HG03175 (cell line): Measurements from ENCODE around the gene MTUS2.

Experiments
- ATAC-seq: cut with Tn5 transposase; IDR thresholded peaks from one replicate; pipeline ENCODE4 v1.9.1; 2021; ENCODE audit warnings: mild to moderate bottlenecking, moderate library complexity; ENCODE audit not compliant: unreplicated experiment

The MTUS2 gene

DNA sequence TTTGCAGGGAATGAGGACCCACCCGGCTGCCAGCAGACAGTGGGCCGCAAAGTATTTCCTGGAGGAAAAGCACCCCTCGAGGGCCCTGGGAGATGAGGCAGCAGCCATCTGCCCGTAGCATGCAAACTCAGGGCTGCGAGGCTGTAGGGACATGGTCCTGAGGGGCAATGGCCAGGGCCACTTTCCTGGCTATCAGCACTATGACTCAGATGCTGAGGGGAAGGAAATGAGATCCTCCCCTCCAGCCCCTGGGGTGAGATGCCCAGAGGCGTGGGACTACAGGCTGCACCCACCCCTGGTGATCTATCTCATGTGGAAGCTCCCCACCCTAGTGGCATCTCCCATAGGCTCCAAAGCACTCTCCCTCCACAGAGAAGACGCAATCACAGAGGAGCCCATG is 695.2 kb downstream of the MTUS2 start:
- ATAC-seq: no peak

DNA sequence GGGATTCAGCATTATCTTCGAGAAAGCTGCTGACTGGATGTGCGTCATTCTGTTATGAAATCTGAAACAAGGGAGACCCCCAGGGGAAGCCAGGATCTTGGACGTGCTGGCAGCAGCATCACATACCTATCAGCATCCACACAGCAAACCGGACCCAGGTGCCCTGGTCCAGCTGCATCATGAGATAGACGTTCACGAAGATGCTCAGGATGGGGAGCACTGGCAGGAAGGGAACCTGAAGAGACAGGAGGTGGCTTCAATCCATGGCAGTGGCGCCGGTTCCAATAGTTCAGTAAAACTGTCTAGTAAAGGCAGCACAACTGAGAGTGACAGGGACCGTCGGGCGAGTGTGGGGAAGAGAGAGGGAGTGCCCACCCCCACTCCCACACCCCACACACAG is 695.9 kb downstream of the MTUS2 start:
- no peak for ATAC-seq

DNA sequence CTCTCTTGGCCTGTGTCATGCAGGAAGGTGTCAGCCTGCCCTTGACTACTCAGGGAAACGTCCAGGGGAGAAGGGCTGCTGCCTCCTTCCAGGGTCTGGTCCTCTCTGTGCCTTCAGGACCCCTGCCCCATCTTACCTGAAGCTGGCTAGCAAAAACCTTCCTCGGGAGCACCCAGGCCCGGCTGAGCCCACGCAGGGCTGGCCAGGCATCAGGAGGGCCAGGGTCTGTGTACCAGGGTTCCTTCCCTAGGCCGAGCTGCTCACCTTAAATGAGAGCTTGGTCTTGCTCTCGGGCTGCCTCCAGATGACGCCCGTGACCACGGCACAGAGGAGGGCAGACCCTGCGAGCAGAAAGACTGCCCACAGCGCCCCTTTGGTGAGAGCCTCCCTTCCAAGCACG is 696.7 kb downstream of the MTUS2 start:
- ATAC-seq: no peak

DNA sequence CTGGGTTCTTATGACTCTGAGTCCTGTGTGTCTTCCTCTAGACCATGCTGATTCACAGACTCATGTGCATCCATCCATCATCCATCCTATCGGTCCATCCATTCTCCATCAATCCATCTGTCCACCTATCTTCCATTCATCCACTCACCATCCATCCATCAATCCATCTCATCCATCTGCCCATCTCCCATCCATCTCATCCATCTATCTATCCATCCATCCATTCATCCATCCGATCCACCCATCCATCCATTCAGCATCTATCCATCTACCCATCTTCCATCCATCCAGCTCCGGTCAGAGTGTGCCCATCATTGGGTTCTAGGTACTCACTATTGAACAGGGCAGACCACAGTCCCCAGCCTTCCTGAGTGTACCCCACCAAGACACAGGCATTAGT is 699.8 kb downstream of the MTUS2 start:
- no peak for ATAC-seq

DNA sequence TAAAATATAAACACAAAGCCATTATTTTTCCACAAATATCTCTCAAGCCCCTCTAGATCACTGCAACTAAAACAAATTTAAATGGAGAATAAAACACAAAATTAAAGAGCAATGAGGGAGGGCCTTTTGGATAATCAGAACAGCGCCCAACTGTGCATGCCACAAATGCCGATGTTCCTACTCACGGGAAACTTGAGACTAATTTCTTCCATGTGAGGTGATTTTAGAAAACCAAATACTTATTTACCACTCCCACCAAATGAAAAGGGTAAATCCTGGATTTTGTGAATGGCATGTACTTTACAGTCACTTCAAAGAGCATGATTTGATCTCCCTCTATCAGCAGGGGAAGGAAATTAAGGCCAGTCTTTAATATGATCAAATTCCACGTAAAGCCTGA is 700.5 kb downstream of the MTUS2 start:
- no peak for ATAC-seq

DNA sequence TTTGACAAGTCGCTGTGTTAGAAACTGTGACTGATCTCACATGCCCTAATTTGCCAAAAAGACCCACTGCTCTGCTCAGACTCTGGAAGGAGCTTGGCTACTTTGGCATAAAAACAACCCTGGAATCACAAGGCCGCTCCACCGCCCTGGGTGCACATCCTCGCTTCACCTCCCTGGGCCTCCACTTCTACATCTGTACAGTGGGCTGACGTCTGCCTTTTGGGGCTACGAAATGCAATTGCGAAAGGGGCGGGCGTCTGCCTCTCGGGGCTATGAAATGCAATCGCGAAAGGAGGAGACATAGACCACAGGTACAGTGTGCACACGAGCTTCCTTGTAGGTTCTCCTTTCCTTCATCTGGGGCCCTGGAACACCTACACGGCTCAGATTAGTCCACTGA is 701.2 kb downstream of the MTUS2 start:
- no peak for ATAC-seq

DNA sequence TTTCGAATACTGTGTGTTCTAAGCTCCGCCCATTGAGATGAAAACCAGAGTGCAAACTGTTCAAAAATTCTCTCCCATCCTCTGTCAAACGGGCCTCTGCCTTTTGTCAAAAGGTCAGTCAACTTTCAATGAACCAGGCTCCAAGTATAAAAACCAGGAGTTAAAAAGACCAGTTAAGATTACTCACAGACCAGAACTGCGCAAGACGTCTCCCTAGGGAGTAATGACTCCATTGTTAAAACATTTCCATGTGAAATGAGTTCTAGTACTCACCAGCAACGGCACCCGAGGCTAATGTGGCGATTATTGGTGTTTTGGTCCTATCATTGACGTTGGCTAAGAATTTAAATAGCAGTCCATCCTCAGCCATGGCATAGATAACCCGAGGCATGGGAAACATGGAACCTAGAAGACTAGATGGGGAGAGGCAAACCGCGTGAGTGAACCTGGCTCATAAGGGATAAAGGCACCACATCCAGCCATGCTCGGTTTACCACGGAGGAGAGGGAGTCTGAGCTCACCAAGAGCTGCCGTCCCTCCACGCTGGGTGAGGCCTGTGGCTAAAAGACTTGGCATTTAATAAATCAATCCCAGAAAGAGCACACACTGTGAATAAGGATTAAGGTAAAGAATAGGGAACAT is 702.0 kb downstream of the MTUS2 start:
- ATAC-seq: no peak

DNA sequence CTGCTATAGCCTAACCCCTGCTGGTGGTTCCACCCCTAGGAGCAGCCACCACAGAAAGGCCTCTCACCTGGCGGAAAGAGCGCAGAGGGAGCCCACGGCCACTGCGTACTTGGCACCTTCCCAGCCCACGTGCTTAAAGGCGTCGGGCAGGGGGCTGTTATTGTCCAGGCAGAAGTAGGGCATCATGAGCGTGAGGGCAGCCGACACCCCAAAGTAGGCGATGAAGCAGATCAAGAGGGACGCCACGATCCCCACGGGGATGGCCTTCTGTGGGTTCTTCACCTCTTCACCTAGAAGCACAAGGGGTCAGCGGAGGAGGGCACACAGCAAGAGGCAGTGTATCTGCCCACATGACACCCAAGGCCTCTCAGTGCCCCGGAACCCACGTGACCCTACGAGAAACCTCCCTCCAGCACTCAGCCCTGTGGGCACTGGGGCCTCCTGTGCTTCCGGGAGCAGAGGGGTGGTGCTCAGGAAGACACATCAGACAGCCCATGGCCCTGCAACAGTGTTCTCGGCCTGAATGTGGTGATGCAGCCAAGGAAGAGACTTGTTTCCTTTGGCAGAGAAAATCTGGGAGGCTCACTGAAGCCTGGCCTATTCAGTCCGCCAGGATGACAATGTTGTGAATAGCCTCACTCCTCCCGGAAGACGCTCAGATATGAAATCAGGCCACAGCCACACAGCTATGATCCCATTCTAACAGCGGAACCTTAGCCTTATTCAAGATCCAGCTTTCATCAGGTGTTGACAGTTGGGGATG is 703.2 kb downstream of the MTUS2 start:
- ATAC-seq: no peak

DNA sequence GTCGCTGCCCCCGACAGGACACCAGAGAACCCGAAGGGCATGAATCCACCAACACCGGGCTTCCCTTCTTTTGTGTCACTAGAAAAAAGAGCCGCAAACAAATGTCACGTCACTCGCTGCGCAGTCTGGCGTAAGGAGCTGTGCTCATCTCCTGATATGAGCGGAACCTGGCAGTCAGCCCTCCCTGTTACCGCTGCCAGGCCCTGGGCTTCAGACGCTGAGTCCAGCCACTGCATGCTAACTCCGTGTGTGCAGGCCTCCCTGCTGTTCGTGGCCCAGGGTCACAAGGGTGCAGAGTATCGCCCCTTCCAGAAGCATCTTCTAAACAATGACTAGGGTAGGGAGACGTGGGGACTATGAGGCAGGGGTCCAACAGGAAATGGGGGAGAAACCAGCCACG is 704.0 kb downstream of the MTUS2 start:
- no peak for ATAC-seq

DNA sequence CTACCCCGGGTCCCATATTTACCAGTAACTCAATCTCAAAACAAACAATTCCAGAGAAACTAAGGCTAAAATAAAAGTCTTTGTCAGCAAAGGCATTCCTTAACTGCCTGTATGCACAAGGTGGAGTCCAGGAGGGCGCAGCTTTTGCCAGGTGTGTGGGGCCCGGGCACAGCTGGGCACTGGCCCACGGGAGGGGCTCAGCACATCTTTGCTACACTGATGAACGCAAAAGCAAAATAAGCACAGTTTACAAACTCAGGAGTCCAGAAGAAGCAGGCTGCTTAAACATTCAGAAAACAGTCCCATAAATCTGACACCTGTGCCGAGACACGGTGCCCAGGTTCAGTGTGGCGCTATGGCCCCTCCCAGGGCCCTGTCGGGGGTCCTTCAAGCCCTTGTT is 704.5 kb downstream of the MTUS2 start:
- ATAC-seq: no peak

DNA sequence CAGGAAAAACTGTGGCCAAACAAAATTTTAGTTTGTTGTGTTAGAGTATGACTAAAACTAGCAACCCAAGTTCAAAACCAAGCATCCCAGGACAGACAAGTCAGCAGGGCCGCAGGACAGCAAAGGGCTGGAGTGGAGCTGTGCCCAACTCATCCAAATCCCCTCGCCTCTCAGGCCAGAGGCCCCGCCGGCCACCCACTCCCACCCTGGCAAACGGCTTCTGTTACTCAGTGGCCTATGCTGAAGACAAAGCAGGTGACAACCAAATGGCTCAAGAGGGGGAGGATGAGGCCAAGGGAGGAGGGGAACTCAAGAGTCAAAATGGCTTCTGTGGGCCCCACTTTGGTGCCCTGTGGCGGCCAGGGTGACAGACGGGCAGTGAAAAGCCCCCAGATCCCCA is 705.6 kb downstream of the MTUS2 start:
- no peak for ATAC-seq

DNA sequence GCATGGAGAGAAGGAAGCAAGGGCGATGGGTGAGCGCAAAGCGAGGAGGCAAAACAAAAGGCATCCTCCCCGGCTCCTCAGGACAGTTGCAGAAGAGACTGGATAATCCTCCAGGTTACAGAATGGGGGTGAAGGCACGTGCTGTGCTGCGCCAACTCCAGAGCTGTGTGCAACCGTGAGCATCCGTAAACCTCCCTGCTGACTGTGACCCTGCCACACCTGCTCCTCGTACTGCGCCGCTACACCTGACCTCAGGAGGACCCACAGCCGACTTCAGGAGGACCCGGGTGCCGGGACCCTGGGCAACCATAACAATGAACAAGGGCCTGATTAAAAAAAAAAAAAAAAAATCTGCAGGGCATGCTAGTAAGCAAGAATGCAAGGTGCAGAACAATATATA is 706.6 kb downstream of the MTUS2 start:
- ATAC-seq: no peak

DNA sequence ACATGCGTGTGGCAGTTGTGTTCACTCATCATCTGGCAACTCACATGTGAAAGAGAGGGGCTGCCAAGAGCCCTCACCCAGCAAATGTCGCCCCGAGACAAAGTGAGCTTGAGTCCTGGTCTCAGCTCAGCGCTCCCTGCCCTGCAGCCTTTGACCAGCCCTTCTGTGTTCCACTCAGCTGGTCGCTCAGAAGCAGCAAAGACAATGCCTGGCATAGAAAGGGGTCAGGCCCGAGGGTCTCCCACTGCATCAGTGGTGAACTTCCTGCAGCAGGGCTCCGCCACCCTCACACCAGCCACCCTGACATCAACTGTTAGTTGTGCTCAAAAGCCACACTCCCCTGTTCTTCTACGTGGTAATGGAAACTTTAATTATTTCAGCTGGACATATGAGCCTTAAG is 707.4 kb downstream of the MTUS2 start:
- ATAC-seq: no peak

DNA sequence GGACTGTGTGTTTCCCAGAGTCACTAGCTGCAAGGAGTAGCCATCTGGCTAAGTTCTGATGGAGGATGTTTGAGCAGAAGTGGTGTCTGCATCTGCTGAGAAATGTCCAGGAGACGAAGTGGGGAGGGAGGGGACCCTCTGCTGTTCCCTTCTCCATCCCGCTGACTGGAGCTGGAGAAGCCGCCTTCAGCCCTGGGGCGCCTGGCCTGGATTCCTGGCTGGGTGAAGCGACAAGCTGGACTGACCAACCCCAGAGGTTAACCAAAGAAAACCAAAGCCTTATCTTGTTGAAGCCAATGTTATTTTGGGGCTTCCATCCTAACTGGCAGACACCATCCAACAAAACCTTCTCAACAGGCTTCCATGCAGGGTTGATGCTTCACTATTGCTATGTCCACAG is 707.8 kb downstream of the MTUS2 start:
- no peak for ATAC-seq

DNA sequence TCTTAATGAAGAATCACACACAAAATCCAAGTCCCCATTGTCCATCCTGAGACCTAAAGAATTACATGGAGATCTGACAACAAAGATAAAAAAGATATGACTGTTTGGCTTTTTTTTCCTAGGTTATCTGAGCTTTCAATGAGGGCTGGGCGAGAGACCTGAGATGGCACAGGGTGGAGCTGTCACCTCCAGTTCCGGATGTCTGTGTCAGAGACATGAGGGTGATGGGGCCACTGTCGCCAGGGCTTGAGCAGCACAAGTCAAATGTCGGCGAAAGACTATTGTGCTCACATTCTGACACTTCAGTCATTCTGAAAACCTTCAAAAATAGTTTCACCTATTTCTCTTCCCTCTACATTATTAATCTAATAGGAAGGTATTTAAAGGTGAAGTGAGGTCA is 709.6 kb downstream of the MTUS2 start:
- no peak for ATAC-seq

DNA sequence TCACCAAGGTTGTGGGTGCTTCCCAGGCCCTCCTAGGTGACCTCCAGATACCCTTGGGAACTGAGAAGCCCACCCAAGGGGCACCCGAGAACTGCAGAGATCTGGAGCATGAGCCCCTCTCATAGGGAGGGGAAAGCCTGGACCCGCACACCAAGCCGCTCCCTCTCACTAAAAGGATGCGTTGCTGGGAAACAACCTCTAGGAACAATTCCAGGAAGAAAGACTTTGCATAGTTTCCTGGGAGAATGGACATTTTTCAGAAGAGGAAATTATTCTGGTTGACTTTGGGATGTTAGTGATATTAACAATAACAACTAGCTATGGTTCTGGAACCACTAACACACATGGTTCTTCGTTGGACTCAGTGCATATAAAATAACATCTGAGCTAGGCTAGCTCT is 710.8 kb downstream of the MTUS2 start:
- ATAC-seq: no peak

DNA sequence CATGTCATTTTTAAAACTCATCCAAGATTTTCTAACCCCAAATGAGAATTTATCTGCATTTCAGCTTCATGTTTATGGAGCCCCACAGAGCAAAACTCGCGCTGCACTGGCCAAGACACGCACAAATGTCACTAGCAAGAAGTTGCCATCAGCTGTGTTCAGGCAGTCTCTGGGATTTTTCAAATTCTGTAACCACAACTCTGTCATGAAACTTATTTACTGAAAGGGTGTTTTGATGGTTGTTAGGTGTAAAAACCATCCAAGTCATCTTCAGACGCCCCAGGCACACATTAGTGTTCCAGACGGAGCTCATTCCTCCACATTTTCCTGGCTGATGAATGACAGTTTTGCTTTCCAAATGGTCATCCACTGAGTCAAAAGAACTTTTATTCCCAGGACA is 712.0 kb downstream of the MTUS2 start:
- ATAC-seq: no peak

DNA sequence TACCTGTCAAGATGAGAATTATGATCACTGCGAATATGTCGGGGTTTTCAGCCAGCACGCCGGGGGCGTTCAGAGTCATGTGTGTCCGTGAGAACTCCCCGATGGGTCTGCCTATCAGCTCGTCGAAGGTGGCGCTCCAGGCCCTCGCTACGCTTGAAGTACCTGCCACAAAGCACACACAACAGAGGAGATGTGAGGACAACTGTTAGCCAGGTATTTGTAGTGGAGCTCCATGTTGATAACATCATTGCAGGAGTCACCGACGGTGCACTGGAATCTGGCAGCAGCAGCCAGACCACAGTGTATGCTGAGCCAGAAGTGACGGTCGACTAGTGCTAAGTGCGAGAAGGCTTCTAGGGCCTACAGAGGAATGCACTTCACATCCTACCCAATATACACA is 712.7 kb downstream of the MTUS2 start:
- no peak for ATAC-seq

DNA sequence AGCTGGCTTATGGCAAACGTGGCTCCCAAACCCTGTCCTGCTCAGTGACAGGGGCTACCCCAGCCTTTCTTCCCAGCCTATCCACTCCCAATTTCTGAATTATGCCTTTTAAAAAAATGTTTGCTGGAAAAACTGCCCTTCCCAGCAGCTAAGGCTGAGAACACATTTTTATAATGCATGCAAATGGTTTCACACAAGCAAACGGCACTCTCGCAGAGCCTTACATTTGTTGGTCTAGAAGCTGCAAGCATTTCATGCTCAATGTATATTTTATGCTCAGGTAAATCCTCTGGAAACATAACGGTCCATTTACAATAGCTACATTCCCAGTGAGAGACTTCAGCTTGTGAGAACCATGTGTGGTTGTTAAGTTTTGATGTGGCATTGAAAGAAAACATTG is 713.9 kb downstream of the MTUS2 start:
- no peak for ATAC-seq

DNA sequence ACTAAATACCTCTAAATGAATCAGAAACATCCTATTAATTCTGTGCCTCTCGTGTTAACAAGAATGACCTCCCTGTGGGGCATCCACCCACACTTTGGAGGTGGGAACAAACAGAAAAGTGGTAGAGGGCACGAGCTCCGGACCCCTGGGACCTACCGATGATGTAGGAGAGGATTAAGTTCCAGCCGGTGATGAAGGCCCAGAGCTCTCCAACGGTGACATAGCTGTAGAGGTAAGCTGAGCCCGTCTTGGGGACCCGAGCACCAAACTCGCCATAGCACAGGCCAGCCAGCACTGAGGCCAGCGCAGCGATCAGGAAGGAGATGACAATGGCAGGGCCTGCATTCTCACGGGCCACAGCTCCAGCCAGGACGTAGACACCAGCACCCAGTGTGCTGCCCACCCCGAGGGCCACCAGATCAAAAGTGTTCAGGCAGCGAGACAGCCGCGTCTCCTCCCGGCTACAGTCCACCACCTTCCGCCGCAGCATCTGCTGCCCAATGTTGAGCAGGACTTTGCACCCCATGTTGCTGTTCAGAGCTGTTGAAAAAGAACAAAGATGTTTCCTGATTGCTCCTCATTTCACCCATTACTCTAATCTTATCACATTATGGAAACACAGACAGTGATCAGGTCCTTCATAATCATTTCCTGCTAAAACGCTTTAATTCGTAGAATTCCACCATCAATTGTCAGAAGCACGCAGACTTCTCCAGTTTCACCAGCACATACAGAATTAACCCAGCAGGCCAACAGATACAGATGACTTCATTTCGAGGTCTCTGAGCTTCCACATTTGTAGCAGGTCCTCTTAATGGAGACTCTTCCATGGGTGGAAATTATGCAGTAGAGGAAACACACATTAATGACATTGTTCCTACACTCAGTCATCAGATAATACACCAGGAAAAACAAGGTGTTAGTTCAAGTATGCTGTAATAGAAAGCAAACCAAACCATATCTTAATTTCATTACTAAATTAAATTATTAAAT is 715.8 kb downstream of the MTUS2 start:
- no peak for ATAC-seq

DNA sequence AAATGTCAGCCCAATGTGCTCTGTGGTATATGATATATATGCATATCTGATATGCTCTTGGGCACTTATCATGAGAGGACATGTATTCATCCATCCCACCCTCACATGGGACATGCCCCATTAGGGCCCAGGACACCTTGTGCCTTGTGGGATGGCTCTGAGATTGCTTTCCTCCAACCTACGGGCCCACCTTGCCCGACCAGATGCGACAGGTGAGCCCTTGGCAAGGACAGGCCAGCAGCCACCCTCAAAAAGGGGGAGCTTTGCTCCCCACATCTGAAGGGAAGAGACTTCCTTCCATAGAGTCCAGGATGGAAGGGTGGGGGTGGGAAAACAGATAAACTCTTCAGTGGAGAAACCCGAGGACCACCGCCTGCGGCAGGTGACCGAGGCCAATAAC is 716.7 kb downstream of the MTUS2 start:
- ATAC-seq: no peak
